ENCODE data around the gene ZNF414.

Gene ZNF414

DNA sequence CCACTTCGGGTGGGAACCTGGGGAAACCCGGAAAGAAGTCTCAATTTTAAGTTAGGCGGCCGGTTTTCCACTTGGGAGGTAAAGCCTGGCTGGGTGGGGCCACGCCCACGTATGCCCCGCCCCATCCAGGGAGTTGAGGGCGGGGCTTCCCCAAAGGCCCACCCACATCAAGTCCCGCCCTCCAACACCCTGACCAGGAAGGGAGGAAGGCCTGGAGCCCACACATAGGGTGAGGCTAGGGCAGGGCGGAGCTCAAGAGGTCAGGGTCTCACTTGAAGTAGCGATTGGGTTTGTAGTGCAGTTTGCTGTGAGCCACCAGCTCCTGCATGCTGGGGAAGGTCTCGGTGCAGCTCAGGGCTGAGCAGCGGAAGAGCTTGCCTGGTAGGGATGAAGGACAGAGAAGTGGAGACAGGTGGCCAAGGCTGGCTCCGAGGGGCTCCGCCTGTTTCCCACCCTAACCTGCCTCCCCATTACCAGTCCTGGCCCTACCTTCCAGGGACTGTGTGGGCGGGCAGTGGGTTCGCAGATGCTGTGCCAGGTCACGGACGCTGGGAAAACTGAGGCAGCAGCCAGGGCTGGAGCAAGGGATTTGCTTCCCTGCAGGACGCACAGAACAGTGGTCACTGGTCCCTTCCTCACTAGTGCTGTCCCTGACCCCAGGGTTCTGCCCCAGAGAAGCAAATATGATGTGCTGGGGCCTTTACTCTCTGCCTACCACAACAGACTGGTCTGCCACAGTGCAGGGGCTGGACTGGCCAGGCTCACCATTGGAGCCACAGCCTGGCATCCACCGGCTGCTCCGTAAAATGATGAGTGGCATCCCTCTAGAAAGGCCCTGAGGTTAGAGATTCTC is 1.6 kb downstream of the ZNF414 start:
- Histone ChIP-seq H2AFZ (ENCODE audit: low read length) (no peak overlapping the region), H3K4me2 (ENCODE audit: low read depth, low read length) (no peak overlapping the region), H3K9ac (ENCODE audit: low read length) (no peak overlapping the region), H4K20me1 (ENCODE audit: insufficient read depth, low read length) (no peaks in the 10 kb centered on the region), H3K9me2 (replicated peaks; ENCODE audit: insufficient read depth, low read length) (no peaks in the 10 kb centered on the region), H3F3A (ENCODE audit: insufficient read depth, low read length) (no peaks in the 10 kb centered on the region), H3K36me3 (replicated peaks; ENCODE audit: insufficient read depth, low read length) (no peaks in the 10 kb centered on the region), H3K9me3 (replicated peaks; ENCODE audit: insufficient read depth, low read length) (no peaks in the 10 kb centered on the region), H3K4me3 (ENCODE audit: low read length) (no peak overlapping the region), H3K79me2 (ENCODE audit: low read length) (no peaks in the 10 kb centered on the region), H3K27me3 (replicated peaks; ENCODE audit: insufficient read depth, low read length) (peaks cover 15% of the 10 kb centered on the region), H3K4me1 (ENCODE audit: low read length) (no peaks in the 10 kb centered on the region), H3K27ac (ENCODE audit: low read length) (no peak overlapping the region)
- DNase-seq = no peak
- TF ChIP-seq, protein P1, sequence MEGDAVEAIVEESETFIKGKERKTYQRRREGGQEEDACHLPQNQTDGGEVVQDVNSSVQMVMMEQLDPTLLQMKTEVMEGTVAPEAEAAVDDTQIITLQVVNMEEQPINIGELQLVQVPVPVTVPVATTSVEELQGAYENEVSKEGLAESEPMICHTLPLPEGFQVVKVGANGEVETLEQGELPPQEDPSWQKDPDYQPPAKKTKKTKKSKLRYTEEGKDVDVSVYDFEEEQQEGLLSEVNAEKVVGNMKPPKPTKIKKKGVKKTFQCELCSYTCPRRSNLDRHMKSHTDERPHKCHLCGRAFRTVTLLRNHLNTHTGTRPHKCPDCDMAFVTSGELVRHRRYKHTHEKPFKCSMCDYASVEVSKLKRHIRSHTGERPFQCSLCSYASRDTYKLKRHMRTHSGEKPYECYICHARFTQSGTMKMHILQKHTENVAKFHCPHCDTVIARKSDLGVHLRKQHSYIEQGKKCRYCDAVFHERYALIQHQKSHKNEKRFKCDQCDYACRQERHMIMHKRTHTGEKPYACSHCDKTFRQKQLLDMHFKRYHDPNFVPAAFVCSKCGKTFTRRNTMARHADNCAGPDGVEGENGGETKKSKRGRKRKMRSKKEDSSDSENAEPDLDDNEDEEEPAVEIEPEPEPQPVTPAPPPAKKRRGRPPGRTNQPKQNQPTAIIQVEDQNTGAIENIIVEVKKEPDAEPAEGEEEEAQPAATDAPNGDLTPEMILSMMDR (IDR thresholded peaks at IDR 0.05; ENCODE audit: low read length) = no peak
- no peak for TF ChIP-seq EZH2phosphoT487 (IDR thresholded peaks at IDR 0.05; ENCODE audit: low read length)
- TF ChIP-seq EZH2 (optimal IDR thresholded peaks at IDR 0.05; ENCODE audit: low read depth, low read length) = no peak

DNA sequence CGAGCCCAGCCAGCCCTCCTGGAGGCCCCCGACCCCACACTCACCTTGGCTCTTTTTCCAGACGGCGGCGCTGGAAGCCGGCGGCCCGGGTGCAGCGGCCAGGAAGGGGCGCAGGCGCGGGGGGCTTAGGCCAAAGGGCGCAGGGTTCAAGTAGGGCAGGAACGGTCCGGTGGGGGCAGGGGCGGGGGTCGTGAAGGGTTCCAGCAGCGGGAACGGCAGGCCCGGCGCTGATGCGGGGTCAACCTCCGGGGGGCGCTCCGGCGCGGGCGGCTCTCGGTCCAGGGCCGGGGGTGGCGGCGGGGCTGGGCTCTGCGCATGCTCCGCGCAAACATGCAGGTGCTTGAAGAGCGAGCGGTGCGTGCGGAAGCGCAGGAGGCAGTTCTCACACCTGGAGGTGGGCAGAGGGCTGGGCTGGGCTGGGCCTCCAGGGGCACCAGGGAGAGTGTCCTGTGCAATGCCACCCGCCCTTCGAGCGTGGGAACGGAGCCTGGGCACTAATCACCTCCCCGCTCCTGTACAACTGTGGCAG is 2.3 kb downstream of the ZNF414 start:
- Histone ChIP-seq H3K4me3 (ENCODE audit: low read length) (no peak overlapping the region), H3K9me2 (replicated peaks; ENCODE audit: insufficient read depth, low read length) (no peaks in the 10 kb centered on the region), H2AFZ (ENCODE audit: low read length) (no peak overlapping the region), H3K9me3 (replicated peaks; ENCODE audit: insufficient read depth, low read length) (no peaks in the 10 kb centered on the region), H3K4me1 (ENCODE audit: low read length) (no peaks in the 10 kb centered on the region), H4K20me1 (ENCODE audit: insufficient read depth, low read length) (no peaks in the 10 kb centered on the region), H3K36me3 (replicated peaks; ENCODE audit: insufficient read depth, low read length) (no peaks in the 10 kb centered on the region), H3K79me2 (ENCODE audit: low read length) (no peaks in the 10 kb centered on the region), H3K27me3 (replicated peaks; ENCODE audit: insufficient read depth, low read length) (peaks cover 12% of the 10 kb centered on the region), H3F3A (ENCODE audit: insufficient read depth, low read length) (no peaks in the 10 kb centered on the region), H3K9ac (ENCODE audit: low read length) (no peak overlapping the region), H3K27ac (ENCODE audit: low read length) (no peak overlapping the region), H3K4me2 (ENCODE audit: low read depth, low read length) (no peak overlapping the region)
- TF ChIP-seq EZH2 (optimal IDR thresholded peaks at IDR 0.05; ENCODE audit: low read depth, low read length) = no peak
- TF ChIP-seq, protein P1 (IDR thresholded peaks at IDR 0.05; ENCODE audit: low read length) = 0 out of 2 replicates have a peak, but pooled peaks have one; percentile 9
- no peak for DNase-seq

DNA sequence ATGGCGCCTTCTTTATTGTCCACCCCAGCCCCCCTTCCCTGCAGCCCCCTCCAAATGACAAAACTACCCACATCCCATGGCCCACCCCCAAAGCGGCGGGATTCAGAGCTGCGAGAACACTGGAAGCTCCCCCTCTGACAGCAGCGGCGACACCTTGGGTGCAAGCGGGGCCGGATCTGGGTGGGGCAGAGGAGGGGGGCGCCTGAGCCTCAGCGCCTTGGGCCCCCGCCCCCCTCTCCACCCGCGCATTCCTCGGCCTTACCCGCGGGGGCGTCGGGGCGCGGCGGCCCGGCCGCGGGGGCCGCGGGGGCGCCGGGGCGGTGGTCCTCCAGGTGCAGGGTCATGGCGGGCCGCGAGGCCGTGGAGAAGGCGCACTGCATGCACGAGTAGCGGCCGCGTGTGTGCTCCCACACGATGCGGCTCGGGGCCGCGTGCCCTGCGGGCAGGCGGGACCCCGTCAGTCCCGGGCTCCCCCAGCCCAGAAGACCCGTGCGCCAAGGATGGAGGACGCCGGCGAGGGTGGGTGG is 3.3 kb downstream of the ZNF414 start:
- H3K36me3 ChIP-seq (replicated peaks; ENCODE audit: insufficient read depth, low read length) = no peaks in the 10 kb centered on the region
- H3F3A ChIP-seq (ENCODE audit: insufficient read depth, low read length) = no peaks in the 10 kb centered on the region
- H3K27ac ChIP-seq (ENCODE audit: low read length) = no peak overlapping the region
- H3K79me2 ChIP-seq (ENCODE audit: low read length) = no peaks in the 10 kb centered on the region
- H3K9ac ChIP-seq (ENCODE audit: low read length) = no peak overlapping the region
- no peaks in the 10 kb centered on the region for H3K9me3 ChIP-seq (replicated peaks; ENCODE audit: insufficient read depth, low read length)
- H3K4me1 ChIP-seq (ENCODE audit: low read length) = no peaks in the 10 kb centered on the region
- H4K20me1 ChIP-seq (ENCODE audit: insufficient read depth, low read length) = no peaks in the 10 kb centered on the region
- no peaks in the 10 kb centered on the region for H3K9me2 ChIP-seq (replicated peaks; ENCODE audit: insufficient read depth, low read length)
- no peak overlapping the region for H3K4me2 ChIP-seq (ENCODE audit: low read depth, low read length)
- H3K4me3 ChIP-seq (ENCODE audit: low read length) = no peak overlapping the region
- H2AFZ ChIP-seq (ENCODE audit: low read length) = no peak overlapping the region
- H3K27me3 ChIP-seq (replicated peaks; ENCODE audit: insufficient read depth, low read length) = peaks cover 5% of the 10 kb centered on the region; the same call in 1 of the 2 replicates
- TF ChIP-seq, protein P1 (IDR thresholded peaks at IDR 0.05; ENCODE audit: low read length) = no peak
- TF ChIP-seq EZH2 (optimal IDR thresholded peaks at IDR 0.05; ENCODE audit: low read depth, low read length) = no peak
- TF ChIP-seq EZH2phosphoT487 (IDR thresholded peaks at IDR 0.05; ENCODE audit: low read length) = no peak
- no peak for DNase-seq

Data from MM.1S (cell line).